GM19035 (cell line): ENCODE measurements around the gene CDK5.

Source experiments
- ATAC-seq: cut with Tn5 transposase; IDR thresholded peaks from one replicate; pipeline ENCODE4 v1.9.1; 2021; ENCODE audit not compliant: unreplicated experiment

Gene CDK5

GRCh38 chr7:151057506-151057988 lies at the start of gene CDK5:
TSS of gene CDK5 (minus strand) at chr7:151057897. CDS start at chr7:151057848, 49 bp downstream.
- peak; percentile 16 for ATAC-seq

GRCh38 chr7:151104411-151105235 lies 46.9 kb upstream of the CDK5 start:
- ATAC-seq: no peak

GRCh38 chr7:151103973-151104372 lies 46.3 kb upstream of the CDK5 start:
- no peak for ATAC-seq

GRCh38 chr7:151102991-151103390 lies 45.3 kb upstream of the CDK5 start:
- no peak for ATAC-seq

GRCh38 chr7:151101621-151102396 lies 44.1 kb upstream of the CDK5 start:
- ATAC-seq: no peak

- ATAC-seq: no peak
Observed at GRCh38 chr7:151100921-151101320, 43.2 kb upstream of the CDK5 start.

GRCh38 chr7:151099486-151100211 lies 42.0 kb upstream of the CDK5 start:
- ATAC-seq: no peak

- ATAC-seq: no peak
Observed at GRCh38 chr7:151095828-151096475, 38.3 kb upstream of the CDK5 start.

GRCh38 chr7:151095123-151095797 lies 37.6 kb upstream of the CDK5 start:
- ATAC-seq: no peak

- no peak for ATAC-seq
Observed at GRCh38 chr7:151094675-151095074, 37.0 kb upstream of the CDK5 start.

- no peak for ATAC-seq
Observed at GRCh38 chr7:151093748-151094147, 36.1 kb upstream of the CDK5 start.

GRCh38 chr7:151091988-151092387 lies 34.3 kb upstream of the CDK5 start:
- ATAC-seq: no peak

GRCh38 chr7:151091431-151091830 lies 33.7 kb upstream of the CDK5 start:
- no peak for ATAC-seq

GRCh38 chr7:151091003-151091402 lies 33.3 kb upstream of the CDK5 start:
- ATAC-seq: no peak

- no peak for ATAC-seq
Observed at GRCh38 chr7:151089893-151090730, 32.4 kb upstream of the CDK5 start.

- no peak for ATAC-seq
Observed at GRCh38 chr7:151088856-151089699, 31.4 kb upstream of the CDK5 start.

- ATAC-seq: no peak
Observed at GRCh38 chr7:151088019-151088855, 30.5 kb upstream of the CDK5 start.
